ENCODE data around the gene DNAJC30.

The DNAJC30 gene

DNA sequence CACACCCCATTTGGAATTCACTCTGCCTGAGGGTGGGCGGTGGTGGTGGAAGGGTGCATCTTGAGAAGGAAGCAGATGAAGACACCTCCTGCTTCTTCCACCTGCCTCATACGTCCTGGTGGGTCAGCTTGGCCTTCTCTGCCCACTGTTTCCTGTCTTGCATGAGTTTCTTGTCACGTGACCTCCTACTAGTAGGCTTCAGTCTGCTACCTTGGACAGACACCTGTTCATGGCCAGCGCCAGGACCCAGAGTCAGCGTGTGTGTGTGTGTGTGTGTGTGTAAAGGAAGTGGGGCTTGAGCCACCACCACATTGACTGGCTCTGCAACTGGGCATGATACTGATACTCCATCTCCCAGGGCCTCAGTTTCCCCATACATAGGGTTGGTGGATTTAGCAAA lies 32.7 kb downstream of the DNAJC30 start:
- DNase-seq (ENCODE audit: extremely low spot score): no peak
- no peak for TF ChIP-seq TARDBP (IDR thresholded peaks at IDR 0.05)
- TF ChIP-seq LEF1 (IDR thresholded peaks at IDR 0.05; ENCODE audit: borderline replicate concordance): no peak
- TF ChIP-seq L3MBTL2 (conservative IDR thresholded peaks at IDR 0.05): no peak
- TF ChIP-seq BHLHE40 (IDR thresholded peaks at IDR 0.05; ENCODE audit: borderline replicate concordance): no peak
- TF ChIP-seq FOXM1 (IDR thresholded peaks at IDR 0.05; ENCODE audit: borderline replicate concordance): no peak
- TF ChIP-seq FOXA1 (IDR thresholded peaks at IDR 0.05): no peak
- TF ChIP-seq HDGF (IDR thresholded peaks at IDR 0.05; ENCODE audit: borderline replicate concordance): no peak
- TF ChIP-seq SUZ12 (IDR thresholded peaks at IDR 0.05): no peak
- TF ChIP-seq SP1 (IDR thresholded peaks at IDR 0.05): no peak
- TF ChIP-seq NFRKB (IDR thresholded peaks at IDR 0.05): no peak
- no peak for TF ChIP-seq CTBP1 (IDR thresholded peaks at IDR 0.05; ENCODE audit: borderline replicate concordance)
- TF ChIP-seq, protein P1, sequence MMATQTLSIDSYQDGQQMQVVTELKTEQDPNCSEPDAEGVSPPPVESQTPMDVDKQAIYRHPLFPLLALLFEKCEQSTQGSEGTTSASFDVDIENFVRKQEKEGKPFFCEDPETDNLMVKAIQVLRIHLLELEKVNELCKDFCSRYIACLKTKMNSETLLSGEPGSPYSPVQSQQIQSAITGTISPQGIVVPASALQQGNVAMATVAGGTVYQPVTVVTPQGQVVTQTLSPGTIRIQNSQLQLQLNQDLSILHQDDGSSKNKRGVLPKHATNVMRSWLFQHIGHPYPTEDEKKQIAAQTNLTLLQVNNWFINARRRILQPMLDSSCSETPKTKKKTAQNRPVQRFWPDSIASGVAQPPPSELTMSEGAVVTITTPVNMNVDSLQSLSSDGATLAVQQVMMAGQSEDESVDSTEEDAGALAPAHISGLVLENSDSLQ (IDR thresholded peaks at IDR 0.05): no peak
- CTCF ChIA-PET: no interaction called here
- POLR2A ChIA-PET: no interaction called here

DNA sequence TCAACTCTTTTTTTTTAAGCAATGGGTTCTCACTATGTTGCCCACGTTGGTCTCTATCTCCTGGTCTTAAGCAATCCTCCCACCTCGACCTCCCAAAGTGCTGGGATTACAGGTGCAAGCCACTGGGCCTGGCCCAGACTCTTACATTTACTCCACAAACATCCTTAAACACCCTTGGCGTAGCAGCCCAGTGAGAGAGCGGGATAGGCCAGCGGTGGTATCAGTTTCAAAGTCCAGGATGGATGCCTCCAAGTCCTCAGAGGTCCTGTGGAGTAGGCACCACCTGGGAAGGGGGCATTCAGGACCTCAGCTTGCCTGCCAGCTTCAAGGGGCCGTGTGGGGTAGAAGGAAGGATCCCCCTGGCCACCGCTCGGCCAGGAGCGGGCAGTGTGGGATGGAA lies 33.7 kb downstream of the DNAJC30 start:
- TF ChIP-seq TARDBP (IDR thresholded peaks at IDR 0.05) (no peak), ARNT (IDR thresholded peaks at IDR 0.05) (no peak), ELF4 (IDR thresholded peaks at IDR 0.05) (no peak), ZNF384 (IDR thresholded peaks at IDR 0.05) (no peak), L3MBTL2 (conservative IDR thresholded peaks at IDR 0.05) (no peak)
- no peak for DNase-seq (ENCODE audit: extremely low spot score)
- ChIA-PET CTCF (no interaction called here), POLR2A (no interaction called here)

DNA sequence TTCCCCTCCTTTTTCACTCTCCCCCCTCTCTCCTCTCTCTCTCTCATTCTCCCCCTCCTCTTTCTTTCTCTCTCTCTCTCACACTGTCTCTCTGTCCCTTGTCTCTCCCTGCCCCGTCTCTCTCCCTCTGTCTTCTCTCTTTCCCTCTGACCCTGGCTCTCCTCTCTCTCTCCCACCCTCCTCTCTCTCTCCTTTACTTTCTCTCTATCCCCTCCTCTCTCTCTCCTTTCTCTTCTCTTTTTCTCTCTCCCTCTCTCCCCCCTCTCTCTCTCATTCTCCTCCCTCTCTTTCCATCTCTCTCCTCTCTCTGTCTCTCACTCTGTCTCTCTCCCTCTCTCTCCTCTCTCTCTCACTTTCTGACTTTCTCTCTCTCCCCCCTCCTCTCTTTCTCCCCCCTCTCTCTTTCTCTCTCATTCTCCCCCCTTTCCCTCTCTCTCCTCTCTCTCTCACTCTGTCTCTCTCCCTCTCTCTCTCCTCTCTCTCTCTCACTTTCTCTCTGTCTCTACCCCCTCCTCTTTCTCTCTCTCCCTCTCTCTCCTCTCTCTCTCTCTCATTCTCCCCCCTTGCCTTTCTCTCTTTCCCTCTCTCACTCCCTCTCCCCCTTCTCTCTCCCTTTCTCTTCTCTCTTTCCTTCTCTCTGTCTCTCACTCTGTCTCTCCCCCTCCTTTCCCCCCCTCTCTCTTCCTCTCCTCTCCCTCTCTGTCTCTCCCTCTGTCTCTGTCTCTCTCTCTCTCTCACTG lies 34.5 kb downstream of the DNAJC30 start:
- no peak for DNase-seq (ENCODE audit: extremely low spot score)
- ChIA-PET CTCF (no interaction called here), POLR2A (no interaction called here)
- TF ChIP-seq CTBP1 (IDR thresholded peaks at IDR 0.05; ENCODE audit: borderline replicate concordance): no peak
- TF ChIP-seq LEF1 (IDR thresholded peaks at IDR 0.05; ENCODE audit: borderline replicate concordance): no peak
- no peak for TF ChIP-seq FOXA1 (IDR thresholded peaks at IDR 0.05)

DNA sequence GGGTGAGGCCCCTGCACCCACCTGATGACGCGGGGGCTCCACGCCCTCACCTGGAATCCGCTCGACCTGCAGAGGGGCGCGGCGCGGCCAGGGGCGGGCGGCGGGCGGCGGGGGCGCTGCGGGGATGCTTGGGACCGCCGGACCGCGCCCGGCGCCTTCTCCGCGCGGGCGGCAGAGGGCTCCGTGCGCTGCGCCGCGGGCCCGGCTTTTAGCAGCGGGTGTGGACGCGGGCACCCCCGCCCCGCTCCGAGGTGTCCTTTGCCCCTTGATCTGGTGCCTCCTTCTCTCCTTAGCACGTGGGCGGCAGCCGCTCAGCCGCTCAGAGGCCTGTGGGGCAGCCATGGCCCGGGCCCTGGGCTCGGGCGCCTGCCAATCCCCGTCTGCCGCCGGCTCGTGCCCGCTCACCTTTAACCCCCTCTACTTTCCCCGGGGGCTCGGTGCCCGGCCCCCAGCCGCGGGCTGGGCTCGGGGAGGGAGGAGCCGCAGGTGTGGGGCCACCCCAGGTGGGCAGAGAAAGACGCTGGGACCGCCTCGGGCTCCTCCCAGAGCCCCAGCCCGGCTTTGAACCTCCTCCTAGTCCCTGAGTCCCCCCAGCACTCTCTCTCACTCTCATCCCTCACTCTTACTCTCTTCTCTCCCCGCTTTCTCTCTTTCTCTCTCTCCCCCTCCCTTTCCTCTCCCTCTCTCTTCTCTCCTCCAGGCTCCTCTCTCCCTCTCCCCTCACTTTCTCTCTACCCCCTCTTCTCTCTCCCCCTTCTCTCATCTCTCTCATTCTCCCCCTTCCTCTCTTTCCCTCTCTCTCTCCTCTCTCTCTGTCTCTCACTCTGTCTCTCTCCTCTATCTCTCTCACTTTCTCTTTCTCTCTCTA lies 35.3 kb downstream of the DNAJC30 start:
- POLR2A ChIA-PET: no interaction called here
- CTCF ChIA-PET: no interaction called here
- no peak for TF ChIP-seq SUZ12 (IDR thresholded peaks at IDR 0.05)
- TF ChIP-seq LEF1 (IDR thresholded peaks at IDR 0.05; ENCODE audit: borderline replicate concordance): no peak
- TF ChIP-seq FOXK2 (IDR thresholded peaks at IDR 0.05): no peak
- TF ChIP-seq SP1 (IDR thresholded peaks at IDR 0.05): no peak
- TF ChIP-seq CTBP1 (IDR thresholded peaks at IDR 0.05; ENCODE audit: borderline replicate concordance): no peak
- TF ChIP-seq, protein P1 (IDR thresholded peaks at IDR 0.05): no peak
- TF ChIP-seq FOXM1 (IDR thresholded peaks at IDR 0.05; ENCODE audit: borderline replicate concordance): no peak
- peak; percentile 66 for DNase-seq (ENCODE audit: extremely low spot score)

DNA sequence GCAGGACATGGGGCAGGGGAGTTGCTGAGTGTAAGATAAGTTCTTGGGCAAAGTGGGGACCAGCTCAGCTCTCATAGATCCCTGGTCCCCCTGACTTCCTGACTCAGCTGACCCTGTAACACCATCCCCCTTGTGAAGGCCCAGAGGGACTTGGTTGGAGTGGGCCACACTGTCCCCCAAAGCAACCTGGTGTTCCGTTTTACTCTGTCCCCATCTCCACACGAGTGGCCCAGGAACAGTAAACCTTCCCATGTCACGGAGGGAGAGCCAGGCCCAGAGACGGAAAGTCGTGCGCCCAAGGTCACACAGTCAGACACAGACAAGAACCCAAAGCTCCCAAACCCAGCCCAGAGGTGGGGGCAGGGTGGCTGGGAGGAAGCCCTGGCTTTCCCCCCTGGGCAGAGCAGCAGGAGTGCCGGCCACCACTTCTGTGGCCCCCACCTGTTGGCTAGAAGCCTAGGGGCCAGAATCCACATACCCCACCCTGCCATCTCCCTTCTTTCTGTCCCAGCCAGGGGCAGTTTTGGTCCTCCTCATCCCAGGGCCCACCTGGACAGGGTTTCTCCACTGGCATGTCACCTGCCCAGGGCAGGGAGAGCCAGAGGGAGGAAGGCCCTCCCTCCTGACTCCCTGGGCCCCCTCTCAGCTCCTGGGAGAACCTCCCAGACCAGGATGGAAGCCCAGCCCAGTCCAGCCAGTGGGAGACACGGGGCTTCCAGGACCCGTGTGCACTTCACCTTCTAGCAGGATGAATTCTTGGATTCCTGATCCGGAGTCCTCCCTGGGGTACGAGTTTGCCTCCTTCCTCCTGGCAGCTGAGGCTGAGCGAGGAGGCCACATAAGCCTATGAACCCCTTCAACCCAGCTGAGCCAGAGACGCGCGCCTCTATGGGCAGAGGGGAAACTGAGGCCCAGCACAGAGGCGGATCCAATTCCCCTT lies 36.2 kb downstream of the DNAJC30 start:
- TF ChIP-seq FOXK2 (IDR thresholded peaks at IDR 0.05): no peak
- TF ChIP-seq SP1 (IDR thresholded peaks at IDR 0.05): no peak
- TF ChIP-seq FOXA1 (IDR thresholded peaks at IDR 0.05): no peak
- no peak for TF ChIP-seq TARDBP (IDR thresholded peaks at IDR 0.05)
- no peak for TF ChIP-seq FOXM1 (IDR thresholded peaks at IDR 0.05; ENCODE audit: borderline replicate concordance)
- TF ChIP-seq BHLHE40 (IDR thresholded peaks at IDR 0.05; ENCODE audit: borderline replicate concordance): no peak
- no peak for TF ChIP-seq CTBP1 (IDR thresholded peaks at IDR 0.05; ENCODE audit: borderline replicate concordance)
- TF ChIP-seq NFRKB (IDR thresholded peaks at IDR 0.05): no peak
- TF ChIP-seq ARNT (IDR thresholded peaks at IDR 0.05): no peak
- TF ChIP-seq L3MBTL2 (conservative IDR thresholded peaks at IDR 0.05): no peak
- no peak for TF ChIP-seq ELF4 (IDR thresholded peaks at IDR 0.05)
- TF ChIP-seq ZNF384 (IDR thresholded peaks at IDR 0.05): no peak
- no peak for TF ChIP-seq SUZ12 (IDR thresholded peaks at IDR 0.05)
- no peak for TF ChIP-seq LEF1 (IDR thresholded peaks at IDR 0.05; ENCODE audit: borderline replicate concordance)
- TF ChIP-seq, protein P1 (IDR thresholded peaks at IDR 0.05): no peak
- no peak for TF ChIP-seq HDGF (IDR thresholded peaks at IDR 0.05; ENCODE audit: borderline replicate concordance)
- DNase-seq (ENCODE audit: extremely low spot score): no peak
- POLR2A ChIA-PET: interaction anchor here (1.4 kb wide), 1 partner anchor 28 kb away, joined by 3 read pairs; no protein-coding TSS in a partner anchor
- CTCF ChIA-PET: no interaction called here

Data from HEK293T (cell line).